ENCODE data around the gene STX18. TPM values are rescaled to one million over a fixed set of nuclear protein-coding genes. Genes with fewer than 3 reads are reported as not detected.

The STX18 gene
- total RNA-seq, 1 experiment from 2014 or later, result 20.9 TPM

- Histone ChIP-seq H3K79me2 (ENCODE audit: insufficient read depth, low read length) (no peaks in the 10 kb centered on the region), H3K27me3 (ENCODE audit: insufficient read depth, low read length) (no peaks in the 10 kb centered on the region), H3K27ac (ENCODE audit: insufficient read length, low read depth, low read length) (no peak overlapping the region), H2BK15ac (ENCODE audit: low read depth, low read length) (no peak overlapping the region), H3K4ac (ENCODE audit: low read depth, low read length) (no peak overlapping the region), H3K18ac (ENCODE audit: insufficient read length, low read depth, low read length) (no peak overlapping the region), H4K91ac (ENCODE audit: insufficient read length, low read depth, low read length) (no peak overlapping the region), H3T11ph (ENCODE audit: low read length) (no peak overlapping the region), H2BK12ac (ENCODE audit: insufficient read length, low read depth, low read length) (no peak overlapping the region), H3K9me3 (ENCODE audit: control insufficient read depth, low read depth, low read length) (no peaks in the 10 kb centered on the region), H4K8ac (replicated peaks; ENCODE audit: insufficient read length, low read depth, low read length) (no peak overlapping the region), H4K20me1 (ENCODE audit: control insufficient read depth, insufficient read depth, insufficient read length) (no peaks in the 10 kb centered on the region), H4K5ac (ENCODE audit: insufficient read length, low read depth, low read length) (no peak overlapping the region), H3K23me2 (ENCODE audit: insufficient read length, low read depth, low read length, poor library complexity, severe bottlenecking) (no peaks in the 10 kb centered on the region), H2BK20ac (ENCODE audit: low read depth, low read length, poor library complexity, severe bottlenecking) (no peak overlapping the region), H2AK5ac (ENCODE audit: insufficient read length, low read length) (no peak overlapping the region), H3K9ac (ENCODE audit: extremely low read depth, insufficient read length, low read length) (no peak overlapping the region), H2BK5ac (ENCODE audit: insufficient read length, low read length) (no peak overlapping the region), H2BK120ac (ENCODE audit: low read depth, low read length, poor library complexity, severe bottlenecking) (no peak overlapping the region), H3K4me1 (ENCODE audit: insufficient read depth, low read length) (no peaks in the 10 kb centered on the region), H3K23ac (ENCODE audit: insufficient read length, low read depth, low read length) (no peak overlapping the region), H3K56ac (ENCODE audit: insufficient read length, low read depth, low read length) (no peak overlapping the region), H2AFZ (ENCODE audit: low read length) (no peak overlapping the region), H3K4me2 (ENCODE audit: insufficient read depth, insufficient read length, low read length) (no peak overlapping the region), H3K79me1 (ENCODE audit: insufficient read depth, low read depth, low read length, poor library complexity, severe bottlenecking) (no peaks in the 10 kb centered on the region), H3K14ac (ENCODE audit: insufficient read depth, low read length) (no peak overlapping the region)
- H3K4me3 Mint-ChIP-seq, result no peak overlapping the region
- H3K36me3 Mint-ChIP-seq (ENCODE audit: insufficient read depth in 1 of 3, low read depth in 3 of 3), result no peaks in the 10 kb centered on the region
- no peaks in the 10 kb centered on the region; the same call in 1 of the 2 replicates for H3K27me3 Mint-ChIP-seq (ENCODE audit: low read depth)
- no peak for TF ChIP-seq CTCF (conservative IDR thresholded peaks at IDR 0.05)
- DNase-seq, result no peak
- H3K9me3 Mint-ChIP-seq, result no peaks in the 10 kb centered on the region
- H3K27ac Mint-ChIP-seq, result no peak overlapping the region
- peaks cover 3 to 5% of the 10 kb centered on the region in 2 experiments; a peak in 1 of 4 replicates for H3K4me1 Mint-ChIP-seq
Observed at GRCh38 chr4:4514786-4515185, 27.1 kb downstream of the STX18 start.
